ENCODE results near the gene FOXN3. TPM values are rescaled to one million over a fixed set of nuclear protein-coding genes. Genes with fewer than 3 reads are reported as not detected.

Gene FOXN3
- total and polyA plus RNA-seq, 10 of the 15 experiments (the other 5 are each of a cell fraction or from before 2014, with no cell fraction given), result 4.5 to 68.9 (median 29.7) TPM

DNA sequence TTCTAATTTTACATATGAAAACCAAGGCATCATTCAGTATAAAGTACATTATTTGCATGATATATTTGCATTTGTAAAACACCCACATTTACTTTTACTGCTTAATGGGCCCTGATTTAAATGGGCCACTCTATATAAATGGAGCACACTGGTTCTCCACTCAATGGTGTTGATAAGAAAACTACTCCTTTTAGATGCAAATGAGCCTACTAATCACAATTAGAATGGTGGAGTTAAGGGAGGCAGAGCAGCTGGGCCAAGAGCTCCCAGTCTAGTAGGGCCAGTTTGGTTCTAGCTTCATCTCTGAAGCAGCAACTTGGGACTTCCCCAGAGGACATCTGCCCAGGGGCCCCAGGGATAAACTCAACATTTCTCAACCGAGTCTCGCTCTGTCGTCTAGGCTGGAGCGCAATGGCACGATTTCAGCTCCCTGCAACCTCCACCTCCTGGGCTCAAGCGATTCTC lies 120.7 kb downstream of the FOXN3 start:
- intact Hi-C loops (cut with micrococcal nuclease; ENCODE audit: unreplicated experiment) (no loop called here), in situ Hi-C loops (cut with MboI) (no loop called here)
- CTCF ChIA-PET, result interaction anchor here (1.1 kb wide), 1 partner anchor 117 kb away, joined by 3 read pairs; no protein-coding TSS in a partner anchor
- POLR2A ChIA-PET, result no interaction called here
- ATAC-seq (no peak), DNase-seq (ENCODE audit: low read depth, low spot score) (no peak), FAIRE-seq (no peak)
- H3K4me1 ChIP-seq (ENCODE audit: control insufficient read depth, insufficient read depth, low read length), result peaks cover 6% of the 10 kb centered on the region; the same call in 1 of the 2 replicates
- no peak overlapping the region for H3K4me2 ChIP-seq (ENCODE audit: control insufficient read depth, insufficient read depth)
- SMC1A ChIA-PET (ENCODE audit: uncharacterized antibody, unreplicated experiment), result interaction anchor here (0.7 to 1.7 kb wide), 4 partner anchors 13 to 34 kb away, joined by 3 to 4 read pairs (median 4); no protein-coding TSS in a partner anchor
- WGBS (ENCODE audit: insufficient coverage, insufficient replicate concordance, low lambda C conversion rate, missing lambda C conversion rate), result 83% methylated on average over 6 of the region's 6 CpGs
- no peaks in the 10 kb centered on the region for H3K27me3 ChIP-seq (replicated peaks in 1 of 2; ENCODE audit: control insufficient read depth in 2 of 2, insufficient read depth in 2 of 2, low read length in 1 of 2)
- H3K4me3 ChIP-seq, result no peak overlapping the region
- RAD21 ChIA-PET (ENCODE audit: unreplicated experiment), result interaction anchor here (1.4 kb wide), 1 partner anchor 9 kb away, joined by 4 read pairs; no protein-coding TSS in a partner anchor
- no peak for TF ChIP-seq MYB (IDR thresholded peaks at IDR 0.05; ENCODE audit: borderline replicate concordance, low read depth, low read length)
- no peak for TF ChIP-seq POLR2A (IDR thresholded peaks at IDR 0.05; ENCODE audit: low read depth, low read length)
- no peak for TF ChIP-seq POU2F2 (IDR thresholded peaks at IDR 0.05; ENCODE audit: borderline replicate concordance, low read depth, low read length)
- TF ChIP-seq NR2C2 (IDR thresholded peaks at IDR 0.05; ENCODE audit: borderline replicate concordance, control insufficient read depth, insufficient read length, low read depth), result no peak
- no peak for TF ChIP-seq SIN3A (IDR thresholded peaks at IDR 0.05; ENCODE audit: low read depth, low read length)
- TF ChIP-seq, protein P1, sequence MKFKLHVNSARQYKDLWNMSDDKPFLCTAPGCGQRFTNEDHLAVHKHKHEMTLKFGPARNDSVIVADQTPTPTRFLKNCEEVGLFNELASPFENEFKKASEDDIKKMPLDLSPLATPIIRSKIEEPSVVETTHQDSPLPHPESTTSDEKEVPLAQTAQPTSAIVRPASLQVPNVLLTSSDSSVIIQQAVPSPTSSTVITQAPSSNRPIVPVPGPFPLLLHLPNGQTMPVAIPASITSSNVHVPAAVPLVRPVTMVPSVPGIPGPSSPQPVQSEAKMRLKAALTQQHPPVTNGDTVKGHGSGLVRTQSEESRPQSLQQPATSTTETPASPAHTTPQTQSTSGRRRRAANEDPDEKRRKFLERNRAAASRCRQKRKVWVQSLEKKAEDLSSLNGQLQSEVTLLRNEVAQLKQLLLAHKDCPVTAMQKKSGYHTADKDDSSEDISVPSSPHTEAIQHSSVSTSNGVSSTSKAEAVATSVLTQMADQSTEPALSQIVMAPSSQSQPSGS (IDR thresholded peaks at IDR 0.05; ENCODE audit: low read length), result 0 out of 2 replicates have a peak, but pooled peaks have one; percentile 25
- TF ChIP-seq TBL1XR1 (IDR thresholded peaks at IDR 0.05; ENCODE audit: low read depth, low read length), result no peak
- no peak for TF ChIP-seq MTA3 (IDR thresholded peaks at IDR 0.05; ENCODE audit: borderline replicate concordance, low read length)
- no peak for TF ChIP-seq KAT2A (conservative IDR thresholded peaks at IDR 0.05; ENCODE audit: control insufficient read depth, low read depth, low read length)
- TF ChIP-seq ATF7 (IDR thresholded peaks at IDR 0.05; ENCODE audit: low read depth), result no peak
- TF ChIP-seq PML (IDR thresholded peaks at IDR 0.05; ENCODE audit: low read length), result peak; percentile 48; the same call in 1 of the 2 replicates
- no peak for TF ChIP-seq LARP7 (IDR thresholded peaks at IDR 0.05)
- TF ChIP-seq, protein P2, sequence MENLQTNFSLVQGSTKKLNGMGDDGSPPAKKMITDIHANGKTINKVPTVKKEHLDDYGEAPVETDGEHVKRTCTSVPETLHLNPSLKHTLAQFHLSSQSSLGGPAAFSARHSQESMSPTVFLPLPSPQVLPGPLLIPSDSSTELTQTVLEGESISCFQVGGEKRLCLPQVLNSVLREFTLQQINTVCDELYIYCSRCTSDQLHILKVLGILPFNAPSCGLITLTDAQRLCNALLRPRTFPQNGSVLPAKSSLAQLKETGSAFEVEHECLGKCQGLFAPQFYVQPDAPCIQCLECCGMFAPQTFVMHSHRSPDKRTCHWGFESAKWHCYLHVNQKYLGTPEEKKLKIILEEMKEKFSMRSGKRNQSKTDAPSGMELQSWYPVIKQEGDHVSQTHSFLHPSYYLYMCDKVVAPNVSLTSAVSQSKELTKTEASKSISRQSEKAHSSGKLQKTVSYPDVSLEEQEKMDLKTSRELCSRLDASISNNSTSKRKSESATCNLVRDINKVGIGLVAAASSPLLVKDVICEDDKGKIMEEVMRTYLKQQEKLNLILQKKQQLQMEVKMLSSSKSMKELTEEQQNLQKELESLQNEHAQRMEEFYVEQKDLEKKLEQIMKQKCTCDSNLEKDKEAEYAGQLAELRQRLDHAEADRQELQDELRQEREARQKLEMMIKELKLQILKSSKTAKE (IDR thresholded peaks at IDR 0.05; ENCODE audit: low read depth, poor library complexity, severe bottlenecking), result no peak
- TF ChIP-seq, protein P3, sequence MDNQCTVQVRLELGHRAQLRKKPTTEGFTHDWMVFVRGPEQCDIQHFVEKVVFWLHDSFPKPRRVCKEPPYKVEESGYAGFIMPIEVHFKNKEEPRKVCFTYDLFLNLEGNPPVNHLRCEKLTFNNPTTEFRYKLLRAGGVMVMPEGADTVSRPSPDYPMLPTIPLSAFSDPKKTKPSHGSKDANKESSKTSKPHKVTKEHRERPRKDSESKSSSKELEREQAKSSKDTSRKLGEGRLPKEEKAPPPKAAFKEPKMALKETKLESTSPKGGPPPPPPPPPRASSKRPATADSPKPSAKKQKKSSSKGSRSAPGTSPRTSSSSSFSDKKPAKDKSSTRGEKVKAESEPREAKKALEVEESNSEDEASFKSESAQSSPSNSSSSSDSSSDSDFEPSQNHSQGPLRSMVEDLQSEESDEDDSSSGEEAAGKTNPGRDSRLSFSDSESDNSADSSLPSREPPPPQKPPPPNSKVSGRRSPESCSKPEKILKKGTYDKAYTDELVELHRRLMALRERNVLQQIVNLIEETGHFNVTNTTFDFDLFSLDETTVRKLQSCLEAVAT (IDR thresholded peaks at IDR 0.05), result no peak
- TF ChIP-seq CBFB (IDR thresholded peaks at IDR 0.05; ENCODE audit: low read depth), result no peak
- no peak for TF ChIP-seq SREBF2 (IDR thresholded peaks at IDR 0.05; ENCODE audit: low read length)
- H3K79me2 ChIP-seq (ENCODE audit: control insufficient read depth, insufficient read depth, low read length), result no peaks in the 10 kb centered on the region; the same call in none of the 2 replicates
- peaks cover 1% of the 10 kb centered on the region; the same call in 1 of the 3 replicates for H3K9me3 ChIP-seq (replicated peaks; ENCODE audit: control insufficient read depth, insufficient read depth, low read length)
- no peaks in the 10 kb centered on the region for H4K20me1 ChIP-seq (ENCODE audit: control insufficient read depth, insufficient read depth)
- H3K9ac ChIP-seq (ENCODE audit: control insufficient read depth, insufficient read depth, low read length), result no peak overlapping the region
- no TSS peak for BruUV-seq (replicated peaks)
- no peak overlapping the region for H2AFZ ChIP-seq (ENCODE audit: control insufficient read depth, low read depth, low read length)
- no peak overlapping the region for H3K27ac ChIP-seq (ENCODE audit: control insufficient read depth, insufficient read depth)
- peaks cover 0 to 2% of the 10 kb centered on the region in 2 experiments; a peak in 2 of 4 replicates for H3K36me3 ChIP-seq (ENCODE audit: control insufficient read depth in 2 of 2, insufficient read depth in 2 of 2, low read length in 1 of 2)
